Right lobe of liver (tissue), 6 donors: Measurements from ENCODE around the gene PDCD1. TPM values are rescaled to one million over a fixed set of nuclear protein-coding genes. Genes with fewer than 3 reads are reported as not detected.
A peak's percentile ranks its signal among the peaks of the same experiment; 100 is the strongest.

ENCODE experiments used
- ATAC-seq, 4 donors: fragments of 200-7000 bp; cut with Tn5 transposase; one replicate each; pipeline ENCODE4 v1.9.1; 2020; ENCODE audit warnings: mild to moderate bottlenecking in 4 of 4, moderate library complexity in 4 of 4
- DNase-seq, 3 donors: peaks; one replicate each; pipeline ENCODE4 v3.0.0-alpha.2; 2020
- H3K27ac ChIP-seq, 3 donors: fragments of 200-600 bp; one replicate each; pipeline ENCODE4 v1.8.0; 2022
- H3K27me3 ChIP-seq, 2 donors: fragments of 200-600 bp; one replicate each; pipeline ENCODE4 v1.8.0; 2022
- H3K36me3 ChIP-seq, 4 donors: fragments of 200-600 bp; sonication (generic) in 1 of 4; one replicate each; pipeline versions ENCODE4 v1.5.1 to v1.8.0; 2017 to 2022; ENCODE audit warnings: control low read depth in 1 of 4
- H3K4me1 ChIP-seq, 4 donors: fragments of 200-600 bp; sonication (generic) in 1 of 4; one replicate each; pipeline versions ENCODE4 v1.5.1 to v1.8.0; 2017 to 2022; ENCODE audit warnings: control low read depth in 1 of 4
- H3K4me3 ChIP-seq, 3 donors: fragments of 200-600 bp; one replicate each; pipeline ENCODE4 v1.8.0; 2022
- H3K9me3 ChIP-seq, 4 donors: fragments of 200-600 bp; sonication (generic) in 1 of 4; one replicate each; pipeline versions ENCODE4 v1.5.1 to v1.8.0; 2017 to 2022; ENCODE audit warnings: control low read depth in 1 of 4
- POLR2A ChIP-seq: fragments of 450-650 bp; IDR thresholded peaks from one replicate; pipeline ENCODE4 v1.6.1; 2017; ENCODE audit warnings: antibody characterized with exemption, mild to moderate bottlenecking
- WGBS: methylation state at CpG from one replicate; pipeline ENCODE4 v1.1.6; 2018; ENCODE audit warnings: low coverage, low lambda C conversion rate; ENCODE audit not compliant: insufficient coverage; ENCODE audit errors: missing lambda C conversion rate; 5-methylcytosine and 5-hydroxymethylcytosine counted together
- intact Hi-C, 2 donors: fragments of 100-400 bp; cut with DNase I; formaldehyde crosslinking; loops; one replicate each; pipeline versions ENCODE4 v1.11.2 to v1.14.1; 2022
- total RNA-seq, 6 experiments: library from RNA; depleted of rRNA in 2 of 6; stranded (reverse); fragments of >200 nt in 2 of 6; fragmentation: NEBNext Ultra II Directional in 3 of 6; extraction: Animal tissue kit (Norgen Biotek cat#: 25700) in 3 of 6; gene quantifications; one replicate each; pipeline versions ENCODE4 v1.1.0 to v1.2.4, GENCODE V29; 2016 to 2023
- TF ChIP-seq, protein P1 (sequence below), 4 donors: fragments of 200-600 bp in 3 of 4; fragments of 450-650 bp in 1 of 4; IDR thresholded peaks; one replicate each; pipeline versions ENCODE4 v1.5.1 to v1.8.0; 2016 to 2022; ENCODE audit warnings: antibody characterized with exemption in 4 of 4, mild to moderate bottlenecking in 2 of 4
- donor health status: DM: no; HTN: yes; CAD: no.
- donor health status: DM: no; HTN: no; CAD: no.
- donor health status: DM: no; HTN: no; CAD: no.
- donor health status: DM: no; HTN: yes; CAD: no.
- donor health status: DM: no; HTN: yes; CAD: no.

The PDCD1 gene
- total RNA-seq, 6 experiments from 2014 or later: 0.19 to 0.61 (median 0.20) TPM; not detected in 3

DNA sequence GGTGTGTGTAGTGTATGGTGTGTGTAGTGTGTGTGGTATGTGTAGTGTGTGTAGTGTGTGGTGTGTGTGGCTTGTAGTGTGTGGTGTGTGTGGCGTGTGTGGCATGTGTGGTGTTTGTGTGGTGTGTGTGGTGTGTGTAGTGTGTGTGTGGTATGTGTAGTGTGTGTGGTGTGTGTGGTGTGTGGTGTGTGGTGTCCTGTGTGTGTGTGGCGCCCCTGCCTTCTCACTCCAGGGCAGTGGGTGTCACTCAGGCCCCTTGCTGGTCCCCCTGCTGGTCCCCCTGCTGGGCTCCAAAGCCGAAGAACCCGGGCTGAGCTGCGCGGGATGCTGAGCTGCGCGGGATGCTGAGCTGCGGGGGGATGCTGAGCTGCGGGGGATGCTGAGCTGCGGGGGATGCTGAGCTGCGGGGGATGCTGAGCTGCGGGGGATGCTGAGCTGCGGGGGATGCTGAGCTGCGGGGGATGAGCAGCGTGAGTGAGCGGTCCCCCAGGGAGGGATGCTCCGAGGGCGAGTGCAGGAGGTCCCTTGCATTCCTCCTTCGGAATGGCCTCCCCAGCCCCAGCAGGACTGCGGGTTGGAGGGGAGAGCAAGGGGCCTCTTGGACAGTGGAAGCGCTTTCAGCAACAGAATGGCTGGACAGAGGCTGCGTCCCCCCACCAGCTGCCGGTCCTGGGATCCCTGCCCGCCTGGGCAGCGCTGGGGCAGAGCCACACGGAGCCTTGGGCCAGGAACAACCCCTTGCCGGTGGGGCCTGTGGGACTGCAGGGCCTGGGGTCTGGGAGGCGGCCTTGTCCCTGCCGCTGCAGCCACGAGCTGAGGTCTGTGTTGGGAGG, 7.5 kb upstream of the PDCD1 start:
- no peaks in the 10 kb centered on the region for H3K4me1 ChIP-seq
- no peaks in the 10 kb centered on the region for H3K36me3 ChIP-seq
- intact Hi-C loops: loop anchor here in 1 of 2 donors (10.0 kb wide), 1 partner anchor 141 kb away; no protein-coding TSS in a partner anchor
- no peak overlapping the region for H3K4me3 ChIP-seq
- H3K27me3 ChIP-seq: no peaks in the 10 kb centered on the region
- WGBS: 40% methylated on average over 2 of the region's 31 CpGs
- ATAC-seq (peak in 1 of 4 donors; percentile 9), DNase-seq (no peak)
- H3K27ac ChIP-seq: no peak overlapping the region
- no peaks in the 10 kb centered on the region for H3K9me3 ChIP-seq
- TF ChIP-seq POLR2A: no peak
- TF ChIP-seq, protein P1, sequence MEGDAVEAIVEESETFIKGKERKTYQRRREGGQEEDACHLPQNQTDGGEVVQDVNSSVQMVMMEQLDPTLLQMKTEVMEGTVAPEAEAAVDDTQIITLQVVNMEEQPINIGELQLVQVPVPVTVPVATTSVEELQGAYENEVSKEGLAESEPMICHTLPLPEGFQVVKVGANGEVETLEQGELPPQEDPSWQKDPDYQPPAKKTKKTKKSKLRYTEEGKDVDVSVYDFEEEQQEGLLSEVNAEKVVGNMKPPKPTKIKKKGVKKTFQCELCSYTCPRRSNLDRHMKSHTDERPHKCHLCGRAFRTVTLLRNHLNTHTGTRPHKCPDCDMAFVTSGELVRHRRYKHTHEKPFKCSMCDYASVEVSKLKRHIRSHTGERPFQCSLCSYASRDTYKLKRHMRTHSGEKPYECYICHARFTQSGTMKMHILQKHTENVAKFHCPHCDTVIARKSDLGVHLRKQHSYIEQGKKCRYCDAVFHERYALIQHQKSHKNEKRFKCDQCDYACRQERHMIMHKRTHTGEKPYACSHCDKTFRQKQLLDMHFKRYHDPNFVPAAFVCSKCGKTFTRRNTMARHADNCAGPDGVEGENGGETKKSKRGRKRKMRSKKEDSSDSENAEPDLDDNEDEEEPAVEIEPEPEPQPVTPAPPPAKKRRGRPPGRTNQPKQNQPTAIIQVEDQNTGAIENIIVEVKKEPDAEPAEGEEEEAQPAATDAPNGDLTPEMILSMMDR (IDR thresholded peaks at IDR 0.05): no peak

DNA sequence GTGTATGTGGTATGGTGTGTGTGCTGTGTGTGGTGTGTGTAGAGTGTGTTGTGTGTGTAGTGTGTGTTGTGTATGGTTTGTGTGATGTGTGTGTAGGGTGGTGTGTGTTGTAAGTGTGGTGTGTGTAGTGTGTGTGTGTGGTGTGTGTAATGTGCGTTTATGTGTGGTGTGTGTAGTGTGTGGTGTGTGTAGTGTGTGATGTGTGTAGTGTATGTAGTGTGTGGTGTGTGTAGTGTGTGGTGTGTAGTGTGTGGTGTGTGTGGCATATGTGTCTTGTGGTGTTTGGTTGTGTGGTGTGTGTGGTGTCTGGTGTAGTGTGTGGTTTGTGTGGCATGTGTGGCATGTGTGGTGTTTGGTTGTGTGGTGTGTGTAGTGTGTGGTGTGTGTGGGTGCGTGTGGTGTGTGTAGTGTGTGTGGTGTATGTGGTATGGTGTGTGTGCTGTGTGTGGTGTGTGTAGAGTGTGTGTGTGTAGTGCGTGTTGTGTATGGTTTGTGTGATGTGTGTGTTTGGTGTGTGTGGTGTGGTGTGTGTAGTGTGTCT, 6.8 kb upstream of the PDCD1 start:
- Histone ChIP-seq H3K36me3 (no peaks in the 10 kb centered on the region), H3K4me3 (no peak overlapping the region), H3K4me1 (no peaks in the 10 kb centered on the region), H3K27ac (no peak overlapping the region), H3K27me3 (no peaks in the 10 kb centered on the region), H3K9me3 (no peaks in the 10 kb centered on the region)
- ATAC-seq: no peak
- 42% methylated on average over 2 of the region's 3 CpGs for WGBS
- TF ChIP-seq POLR2A: no peak
- TF ChIP-seq, protein P1 (IDR thresholded peaks at IDR 0.05): no peak
- intact Hi-C loops: loop anchor here in 1 of 2 donors (10.0 kb wide), 1 partner anchor 141 kb away; no protein-coding TSS in a partner anchor
- DNase-seq: no peak

DNA sequence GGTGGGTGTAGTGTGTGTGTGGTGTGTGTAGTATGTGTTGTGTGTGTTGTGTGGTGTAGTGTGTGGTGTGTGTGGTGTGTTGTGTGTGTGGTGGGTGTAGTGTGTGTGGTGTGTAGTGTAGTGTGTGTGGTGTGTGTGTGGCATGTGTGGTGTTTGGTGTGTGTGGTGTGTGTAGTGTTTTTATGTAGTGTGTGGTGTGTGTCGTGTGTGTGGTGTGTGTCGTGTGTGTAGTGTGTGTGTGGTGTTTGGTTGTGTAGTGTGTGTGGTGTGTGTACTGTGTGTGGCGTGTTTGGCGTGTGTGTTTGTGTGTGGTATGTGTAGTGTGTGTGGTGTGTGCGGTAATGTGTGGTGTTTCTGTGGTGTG, 6.1 kb upstream of the PDCD1 start:
- Histone ChIP-seq H3K36me3 (no peaks in the 10 kb centered on the region), H3K27me3 (no peaks in the 10 kb centered on the region), H3K27ac (no peak overlapping the region), H3K9me3 (no peaks in the 10 kb centered on the region), H3K4me1 (no peaks in the 10 kb centered on the region), H3K4me3 (no peak overlapping the region)
- intact Hi-C loops: loop anchor here in 1 of 2 donors (10.0 kb wide), 1 partner anchor 140 kb away; no protein-coding TSS in a partner anchor
- ATAC-seq: no peak
- DNase-seq: no peak
- TF ChIP-seq POLR2A: no peak
- TF ChIP-seq, protein P1 (IDR thresholded peaks at IDR 0.05): no peak
- WGBS: 77% methylated on average over 5 of the region's 5 CpGs

DNA sequence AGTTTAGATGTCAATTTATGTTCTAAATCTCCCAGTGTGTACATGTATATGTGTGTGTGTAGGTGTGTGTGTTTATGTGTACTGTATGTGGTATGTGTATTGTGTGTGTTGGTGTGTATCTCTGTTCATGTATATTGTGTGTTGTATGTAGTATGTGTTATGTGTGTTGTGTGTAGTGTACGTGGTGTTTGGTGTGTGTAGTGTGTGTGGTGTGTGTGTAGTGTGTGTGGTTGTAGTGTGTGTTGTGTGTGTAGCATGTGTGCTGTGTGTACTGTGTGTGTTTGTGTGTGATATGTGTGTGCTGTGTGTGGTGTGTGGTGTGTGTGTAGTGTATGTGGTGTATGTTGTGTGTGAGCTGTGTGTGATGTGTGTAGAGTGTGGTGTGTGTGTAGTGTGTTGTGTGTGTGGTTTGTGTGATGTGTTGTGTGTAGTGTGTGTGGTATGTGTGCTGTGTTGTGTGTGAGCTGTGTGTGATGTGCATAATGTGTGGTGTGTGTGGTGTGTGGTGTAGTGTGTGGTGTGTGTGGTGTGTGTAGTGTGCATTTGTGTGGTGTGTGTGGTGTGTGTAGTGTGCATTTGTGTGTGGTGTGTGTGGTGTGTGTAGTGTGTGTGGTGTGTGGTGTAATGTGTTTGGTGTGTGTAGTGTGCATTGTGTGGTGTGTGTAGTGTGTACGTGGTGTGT, 5.6 kb upstream of the PDCD1 start:
- H3K27me3 ChIP-seq: no peaks in the 10 kb centered on the region
- 72% methylated on average over 2 of the region's 2 CpGs for WGBS
- ATAC-seq: no peak
- no peak overlapping the region for H3K27ac ChIP-seq
- H3K4me1 ChIP-seq: no peaks in the 10 kb centered on the region
- no peaks in the 10 kb centered on the region for H3K9me3 ChIP-seq
- no peak for DNase-seq
- no peaks in the 10 kb centered on the region for H3K36me3 ChIP-seq
- H3K4me3 ChIP-seq: no peak overlapping the region
- TF ChIP-seq, protein P1 (IDR thresholded peaks at IDR 0.05): no peak
- no peak for TF ChIP-seq POLR2A
- intact Hi-C loops: loop anchor here in 1 of 2 donors (10.0 kb wide), 1 partner anchor 140 kb away; no protein-coding TSS in a partner anchor
